GM12873 (cell line): ENCODE results near the gene SNX33.

Experiments
- TF ChIP-seq, protein P1 (sequence below): IDR thresholded peaks from 2 replicates; pipeline ENCODE4 v1.5.1; 2012; ENCODE audit warnings: low read depth, mild to moderate bottlenecking, moderate library complexity, low read length, control low read depth; ENCODE audit not compliant: insufficient read depth; ENCODE audit errors: missing control alignments

Gene SNX33

DNA sequence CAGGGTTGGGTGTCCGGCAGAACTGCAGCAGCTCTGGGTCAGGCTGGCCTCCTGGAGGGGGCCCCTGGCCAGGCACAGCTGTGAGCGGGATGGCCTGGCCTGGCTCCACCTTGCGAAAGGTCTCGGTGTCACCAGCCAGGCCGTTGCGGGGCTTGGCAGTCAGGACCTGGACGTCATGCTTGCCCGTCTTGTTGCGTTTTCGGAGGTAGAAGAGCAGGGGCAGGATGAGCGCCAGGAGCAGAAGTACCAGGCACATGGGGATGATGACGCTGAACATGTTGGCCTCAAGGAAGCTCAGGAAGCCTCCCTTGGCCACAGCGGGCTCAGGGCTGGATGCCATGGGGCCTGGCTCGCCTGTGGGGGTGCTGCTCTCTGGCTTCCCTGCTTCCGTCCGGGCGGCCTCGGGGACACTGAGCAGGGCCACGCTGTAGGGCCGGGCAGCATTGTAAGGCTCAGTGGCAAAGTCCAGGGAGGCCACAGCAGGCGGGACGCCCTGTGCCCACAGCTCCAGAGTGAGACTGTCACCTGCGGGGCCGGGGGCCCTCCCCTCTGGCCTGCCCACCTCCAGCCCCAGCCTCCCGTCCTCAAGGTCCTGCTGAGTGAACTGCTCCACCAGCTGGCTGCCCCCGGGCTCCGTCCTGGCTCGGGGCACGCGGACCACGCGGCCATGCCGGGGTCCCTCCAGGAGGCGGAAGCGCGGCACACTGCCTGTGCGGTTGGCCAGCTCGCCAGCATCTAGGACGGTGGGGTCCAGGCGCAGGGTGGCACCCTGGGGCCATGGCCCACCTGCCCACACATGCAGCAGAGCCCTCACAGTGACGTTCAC, 28.1 kb downstream of the SNX33 start:
- TF ChIP-seq, protein P1, sequence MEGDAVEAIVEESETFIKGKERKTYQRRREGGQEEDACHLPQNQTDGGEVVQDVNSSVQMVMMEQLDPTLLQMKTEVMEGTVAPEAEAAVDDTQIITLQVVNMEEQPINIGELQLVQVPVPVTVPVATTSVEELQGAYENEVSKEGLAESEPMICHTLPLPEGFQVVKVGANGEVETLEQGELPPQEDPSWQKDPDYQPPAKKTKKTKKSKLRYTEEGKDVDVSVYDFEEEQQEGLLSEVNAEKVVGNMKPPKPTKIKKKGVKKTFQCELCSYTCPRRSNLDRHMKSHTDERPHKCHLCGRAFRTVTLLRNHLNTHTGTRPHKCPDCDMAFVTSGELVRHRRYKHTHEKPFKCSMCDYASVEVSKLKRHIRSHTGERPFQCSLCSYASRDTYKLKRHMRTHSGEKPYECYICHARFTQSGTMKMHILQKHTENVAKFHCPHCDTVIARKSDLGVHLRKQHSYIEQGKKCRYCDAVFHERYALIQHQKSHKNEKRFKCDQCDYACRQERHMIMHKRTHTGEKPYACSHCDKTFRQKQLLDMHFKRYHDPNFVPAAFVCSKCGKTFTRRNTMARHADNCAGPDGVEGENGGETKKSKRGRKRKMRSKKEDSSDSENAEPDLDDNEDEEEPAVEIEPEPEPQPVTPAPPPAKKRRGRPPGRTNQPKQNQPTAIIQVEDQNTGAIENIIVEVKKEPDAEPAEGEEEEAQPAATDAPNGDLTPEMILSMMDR, result no peak

DNA sequence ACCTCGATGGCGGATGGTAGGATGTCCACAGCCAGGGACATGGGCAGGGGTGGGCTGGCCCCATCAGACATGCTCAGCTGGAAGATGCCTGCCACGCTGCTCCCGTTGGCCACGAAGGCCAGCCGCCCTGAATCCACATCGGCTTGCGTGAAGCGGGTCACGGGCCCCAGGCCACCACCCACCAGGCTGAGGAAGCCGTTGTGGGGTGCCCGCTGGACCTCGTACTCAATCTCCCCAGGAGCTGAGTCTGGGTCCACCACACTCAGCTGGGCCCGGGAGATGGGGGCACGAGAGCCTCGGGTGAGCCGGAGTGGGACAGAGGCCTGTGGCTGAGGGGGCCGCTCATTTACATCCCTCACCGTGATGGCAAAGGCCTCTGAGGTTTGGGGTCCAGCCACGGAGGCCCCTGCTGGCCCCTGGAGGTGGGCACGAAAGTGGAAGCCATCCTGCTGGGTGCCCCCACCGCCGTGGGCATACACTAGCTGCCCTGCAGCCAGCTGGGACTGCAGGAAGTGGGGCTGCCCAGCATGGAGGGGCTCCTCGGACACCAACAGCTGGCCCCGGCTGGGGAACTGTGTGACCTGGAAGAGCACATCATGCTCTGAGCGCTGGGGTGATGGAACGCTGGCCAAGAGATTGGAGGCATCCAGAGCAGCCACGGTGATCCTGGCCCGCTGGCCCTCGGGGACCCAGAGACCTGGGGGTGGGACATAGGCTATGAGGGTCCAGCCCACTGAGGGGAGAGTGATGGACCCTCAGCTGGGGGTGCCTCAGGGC, 29.2 kb downstream of the SNX33 start:
- TF ChIP-seq, protein P1, result no peak

DNA sequence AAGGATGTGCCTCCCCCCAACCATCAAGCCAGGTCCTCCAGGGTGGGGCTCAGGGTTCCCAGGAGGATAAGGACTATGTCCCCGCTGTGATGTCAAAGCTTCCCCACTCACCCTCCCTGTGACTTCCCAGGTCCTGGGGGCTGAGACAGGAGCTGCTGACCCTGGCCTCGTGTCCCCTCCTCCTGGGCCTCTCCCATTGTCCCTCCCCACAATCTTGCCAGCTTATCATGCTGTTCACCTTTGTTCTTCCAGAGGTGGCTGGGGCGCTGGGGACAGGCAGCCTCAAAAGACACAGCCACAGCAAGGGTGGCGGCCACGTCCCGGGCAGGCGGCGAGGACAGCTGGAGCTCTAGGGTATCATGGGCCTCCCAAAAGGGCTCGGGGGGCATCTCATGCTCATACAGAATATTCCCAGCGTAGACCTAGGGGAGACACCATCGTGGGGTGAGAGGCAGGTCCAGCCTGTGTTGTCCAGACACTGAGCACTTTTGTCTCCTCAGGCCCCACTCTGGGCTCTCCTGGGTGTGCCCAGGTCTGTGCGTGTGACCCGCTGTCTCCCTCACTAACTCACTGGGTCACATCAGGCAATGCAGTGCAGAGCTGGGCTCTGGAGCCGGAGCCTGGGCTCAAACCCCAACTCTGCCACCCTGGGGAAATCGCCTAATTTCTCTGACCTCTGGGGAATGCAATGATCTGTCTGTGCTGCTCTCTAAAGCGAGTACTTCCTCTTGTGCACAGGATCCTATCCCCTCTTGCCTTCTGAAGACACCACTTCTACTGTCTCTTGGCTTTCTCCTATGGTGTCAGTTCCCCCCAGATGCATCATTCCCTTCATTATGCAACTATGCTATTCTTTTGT, 30.0 kb downstream of the SNX33 start:
- TF ChIP-seq, protein P1, result no peak

DNA sequence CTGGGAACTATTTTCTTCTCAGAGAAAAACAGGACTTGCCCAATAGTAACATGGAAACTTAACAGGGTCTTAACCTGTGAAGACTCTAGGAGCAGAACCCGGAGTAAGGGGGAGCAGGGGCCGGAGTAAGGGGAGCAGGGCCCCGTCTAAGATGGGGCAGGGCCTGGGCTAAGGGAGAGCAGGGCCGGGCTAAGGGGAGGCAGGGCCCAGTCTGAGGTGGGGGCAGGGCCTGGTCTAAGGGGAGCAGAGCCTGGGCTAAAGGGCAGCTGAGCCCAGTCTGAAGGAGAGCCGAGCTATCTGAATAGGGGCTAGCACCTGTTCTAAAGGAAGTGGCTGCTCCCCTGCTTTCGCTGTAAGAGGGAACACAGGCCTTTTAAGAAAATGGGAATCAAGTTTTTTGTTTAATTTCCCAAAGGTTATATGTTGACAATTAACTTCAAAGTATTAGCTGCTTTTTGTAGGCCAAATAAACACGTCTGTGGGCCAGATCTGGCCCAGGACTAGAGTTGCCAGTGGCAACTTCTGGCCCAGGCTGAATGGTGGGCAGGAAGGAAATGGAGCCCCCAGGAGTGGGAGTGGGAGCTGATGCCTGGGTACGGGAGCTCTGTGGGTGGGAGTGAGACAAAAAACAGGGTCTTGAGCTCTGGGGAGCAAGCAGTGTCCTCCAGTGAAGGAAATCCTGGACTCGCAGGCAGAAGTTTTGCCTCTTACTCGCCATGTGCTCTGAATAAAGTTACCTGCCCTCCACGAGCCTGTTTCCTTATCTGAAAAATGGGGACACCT, 32.5 kb downstream of the SNX33 start:
- TF ChIP-seq, protein P1, result no peak

DNA sequence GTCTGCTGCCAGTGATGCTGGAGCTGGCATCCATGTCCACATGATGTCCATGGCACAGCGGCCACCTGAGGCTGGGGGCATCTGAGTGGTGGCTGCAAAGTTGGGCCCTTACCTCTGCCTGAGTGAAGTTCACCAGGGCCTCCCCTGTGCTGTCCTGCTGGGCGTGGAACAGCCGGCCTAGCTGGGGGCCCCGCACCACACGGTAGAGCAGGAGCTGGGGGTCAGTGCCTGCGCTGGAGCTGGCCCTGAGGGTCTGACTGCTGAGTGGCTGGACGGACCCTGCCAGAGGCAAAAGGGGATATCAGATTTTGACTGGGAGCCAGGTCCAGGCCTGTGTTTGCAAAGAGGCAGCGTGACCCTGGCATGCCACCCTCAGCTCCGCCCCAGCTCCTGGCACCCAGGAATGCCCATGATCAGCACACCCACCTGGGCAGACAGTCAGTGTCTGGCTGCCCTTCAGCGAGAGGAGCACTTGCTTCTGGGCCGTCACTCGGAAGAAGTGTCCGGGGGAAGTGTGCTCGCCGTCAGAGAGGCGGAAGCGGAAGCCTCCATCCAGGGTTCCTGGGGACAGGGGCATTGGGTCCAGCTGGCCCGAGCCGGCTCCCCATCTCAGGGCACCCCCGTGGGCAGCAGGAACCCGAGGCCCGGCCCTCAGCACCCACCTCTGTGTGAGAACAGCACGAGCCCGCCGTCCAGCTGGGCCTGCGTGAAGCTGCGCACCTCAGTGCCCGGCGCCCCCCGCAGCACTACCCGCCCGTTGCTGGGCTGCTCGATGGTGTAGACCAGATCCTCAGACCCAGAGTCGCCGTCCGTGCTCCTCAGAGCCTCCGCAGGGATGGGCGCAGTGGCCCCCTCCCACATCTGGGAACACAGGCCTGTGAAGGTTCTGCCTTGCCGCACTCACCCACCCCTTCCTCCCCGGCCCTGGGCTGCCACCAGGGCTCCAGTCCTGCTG, 34.7 kb downstream of the SNX33 start:
- TF ChIP-seq, protein P1, result no peak
